Activated effector memory CD4-positive, alpha-beta T cell treated with anti-CD3 and anti-CD28 coated beads, Interleukin-2, amount 50 U/mL, for 16 hours (primary cell): ENCODE measurements around the gene TNFSF18.
"Not testable (repeated sequence)": the region's sequence is repeated elsewhere in the genome, so short reads cannot be mapped to it uniquely, and the experiment has no call there.

Experiments used
- DNase-seq: peaks from one replicate; pipeline ENCODE4 v3.0.0-alpha.2; 2020

The TNFSF18 gene, protein sequence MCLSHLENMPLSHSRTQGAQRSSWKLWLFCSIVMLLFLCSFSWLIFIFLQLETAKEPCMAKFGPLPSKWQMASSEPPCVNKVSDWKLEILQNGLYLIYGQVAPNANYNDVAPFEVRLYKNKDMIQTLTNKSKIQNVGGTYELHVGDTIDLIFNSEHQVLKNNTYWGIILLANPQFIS

DNA sequence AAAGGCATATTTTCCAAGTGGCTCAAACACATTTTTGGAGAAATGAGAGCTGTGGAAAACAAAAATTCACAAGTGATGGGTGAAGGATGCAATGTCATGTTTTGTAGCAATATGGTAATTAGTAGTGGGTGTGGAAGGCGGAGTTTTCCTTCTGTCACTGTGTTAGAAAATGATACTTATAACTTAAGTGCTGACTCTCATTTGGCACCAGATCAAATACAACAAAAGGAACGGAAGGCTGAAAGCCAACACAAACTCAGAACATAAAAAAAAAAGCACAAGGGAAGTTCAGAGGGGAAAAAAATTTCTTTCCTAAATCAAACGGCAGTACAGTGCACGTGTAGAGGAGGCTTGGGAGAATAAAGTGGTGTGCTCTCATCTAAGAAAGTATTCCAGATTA, at the start of gene TNFSF18:
TNFSF18 (minus strand) TSS at position 77 of the 400 bp plus-strand sequence; CDS start at position 32, 45 bp downstream.
- no peak for DNase-seq

- DNase-seq, result no peak
Measured at GRCh38 chr1:173099166-173099565, 48.4 kb upstream of the TNFSF18 start.

DNA sequence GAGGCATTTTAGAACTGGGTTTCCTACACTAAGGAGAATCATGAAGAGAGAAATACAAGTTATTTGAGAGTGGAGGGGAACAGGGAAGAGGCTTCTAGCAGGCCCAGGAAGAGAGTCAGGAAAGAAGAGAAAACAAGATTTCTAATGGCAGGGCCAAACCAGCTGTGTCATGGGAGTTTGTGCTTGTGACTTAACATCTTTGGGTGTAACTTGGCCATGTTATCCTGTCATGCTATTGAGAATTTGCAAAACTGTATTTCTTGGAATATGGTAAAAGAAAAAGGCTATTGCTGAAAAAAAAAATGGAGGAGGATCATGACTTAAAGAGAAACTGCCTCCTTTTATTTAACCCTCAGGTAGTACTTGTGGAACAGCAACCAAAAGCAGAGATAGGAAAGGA, 47.4 kb upstream of the TNFSF18 start:
- no peak for DNase-seq

GRCh38 chr1:173097001-173097400, 46.3 kb upstream of the TNFSF18 start:
- no peak for DNase-seq

GRCh38 chr1:173095632-173096031, 44.9 kb upstream of the TNFSF18 start:
- DNase-seq, result no peak

GRCh38 chr1:173094541-173094940, 43.8 kb upstream of the TNFSF18 start:
- no peak for DNase-seq

DNA sequence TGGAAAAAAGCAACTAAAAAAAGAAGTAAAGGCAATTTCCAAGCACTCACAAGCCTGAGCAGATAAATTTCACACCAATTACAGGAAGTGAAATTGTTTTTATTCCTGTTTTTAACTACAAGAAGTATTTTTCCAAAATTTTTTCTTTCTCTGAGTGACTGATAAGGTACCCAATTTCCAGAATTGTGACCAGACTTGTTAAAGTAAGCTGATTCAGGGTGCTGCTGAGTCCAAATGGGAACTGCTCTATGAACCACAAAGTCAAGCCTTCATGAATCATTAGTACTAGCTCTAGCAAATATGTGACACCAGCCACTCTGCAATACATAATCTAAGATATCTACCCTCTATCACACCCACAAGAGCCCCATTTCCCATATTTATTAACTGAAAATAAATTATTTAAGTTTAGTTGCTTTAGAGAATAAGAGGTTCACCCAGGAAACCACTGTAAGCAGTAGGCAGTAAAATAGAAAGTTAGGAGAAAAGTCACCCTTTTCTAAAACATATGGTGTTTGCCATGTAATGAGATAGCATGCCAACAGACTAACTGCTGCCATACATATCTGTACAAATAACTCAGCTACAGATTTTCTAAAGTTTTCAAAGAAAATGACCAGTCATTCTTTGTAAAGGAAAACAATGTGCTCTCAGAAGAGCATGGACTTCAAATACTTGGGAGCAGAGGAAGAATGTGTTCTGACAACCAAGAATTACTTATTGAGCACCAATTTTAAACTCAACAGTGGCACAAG, 43.1 kb upstream of the TNFSF18 start:
- DNase-seq, result no peak

DNA sequence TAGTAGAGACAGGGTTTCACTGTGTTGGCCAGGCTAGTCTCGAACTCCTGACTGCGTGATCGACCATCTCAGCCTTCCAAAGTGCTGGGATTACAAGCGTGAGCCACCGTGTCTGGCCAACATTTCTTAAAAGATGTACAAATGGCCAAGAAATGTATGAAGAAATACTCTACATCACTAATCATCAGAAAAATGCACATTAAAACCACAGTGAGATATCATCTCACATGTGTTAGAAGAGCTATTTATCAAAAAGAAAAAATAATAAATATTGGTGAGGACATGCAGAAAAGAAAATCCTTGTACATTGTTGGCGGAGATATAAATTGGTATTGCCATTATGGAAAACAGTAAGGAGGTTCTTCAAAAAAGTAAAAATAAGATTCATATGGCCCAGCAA, 33.6 kb upstream of the TNFSF18 start:
- DNase-seq, result no peak

DNA sequence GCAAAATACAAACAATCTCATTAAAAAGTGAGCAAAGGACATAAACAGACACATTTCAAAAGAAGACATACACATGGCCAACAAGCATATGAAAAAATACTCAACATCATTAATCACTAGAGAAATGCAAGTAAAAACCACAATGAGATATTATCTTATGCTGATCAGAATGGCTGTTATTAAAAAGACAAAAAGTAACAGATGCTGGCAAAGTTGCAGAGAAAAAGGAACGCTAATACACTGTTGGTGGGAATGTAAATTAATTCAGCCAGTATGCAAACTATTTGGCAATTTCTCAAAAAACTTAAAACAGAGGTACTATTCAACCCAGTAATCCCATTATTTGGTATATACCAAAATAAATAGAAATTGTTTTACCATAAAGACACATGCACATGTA, 32.2 kb upstream of the TNFSF18 start:
- no peak for DNase-seq

DNA sequence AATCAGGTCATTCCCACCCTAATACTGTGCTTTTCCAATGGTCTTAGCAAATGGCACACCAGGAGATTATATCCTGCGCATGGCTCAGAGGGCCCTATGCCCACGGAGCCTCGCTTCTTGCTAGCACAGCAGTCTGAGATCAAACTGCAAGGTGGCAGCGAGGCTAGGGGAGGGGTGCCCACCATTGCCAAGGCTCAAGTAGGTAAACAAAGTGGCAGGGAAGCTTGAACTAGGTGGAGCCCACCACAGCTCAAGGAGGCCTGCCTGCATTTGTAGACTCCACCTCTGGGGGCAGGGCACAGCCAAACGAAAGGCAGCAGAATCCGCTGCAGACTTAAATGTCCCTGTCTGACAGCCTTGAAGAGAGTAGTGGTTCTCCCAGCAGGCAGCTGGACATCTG, 23.5 kb upstream of the TNFSF18 start:
- not testable (repeated sequence) for DNase-seq

DNA sequence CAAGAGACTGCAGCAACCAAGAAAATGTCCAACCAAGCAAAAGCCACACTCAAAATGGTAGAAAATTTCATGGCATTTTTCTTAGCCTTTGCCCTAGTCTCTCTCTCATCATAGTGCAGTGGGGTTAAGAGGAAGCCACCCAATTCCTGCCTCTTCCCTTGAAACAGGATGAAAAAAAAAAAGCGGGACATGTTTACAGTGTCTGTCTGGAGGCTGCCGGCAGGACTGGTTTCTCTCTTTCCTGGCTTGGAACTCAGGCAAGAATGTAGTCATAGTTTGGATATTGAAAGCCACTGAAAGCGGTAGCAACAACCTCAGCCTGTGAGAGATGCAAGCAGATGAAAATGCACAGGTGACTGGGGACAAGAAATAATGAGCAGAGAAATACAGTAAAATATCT, 13.3 kb upstream of the TNFSF18 start:
- DNase-seq, result no peak

- DNase-seq, result no peak
Measured at GRCh38 chr1:173063171-173063570, 12.4 kb upstream of the TNFSF18 start.

GRCh38 chr1:173062150-173062938, 11.6 kb upstream of the TNFSF18 start:
- no peak for DNase-seq

- no peak for DNase-seq
Measured at GRCh38 chr1:173058556-173058955, 7.8 kb upstream of the TNFSF18 start.

GRCh38 chr1:173057984-173058383, 7.2 kb upstream of the TNFSF18 start:
- DNase-seq, result no peak

- no peak for DNase-seq
Measured at GRCh38 chr1:173056365-173056764, 5.6 kb upstream of the TNFSF18 start.

- no peak for DNase-seq
Measured at GRCh38 chr1:173052681-173053196, 2.0 kb upstream of the TNFSF18 start.

- DNase-seq, result no peak
Measured at GRCh38 chr1:173049322-173049633, 1.5 kb downstream of the TNFSF18 start.

DNA sequence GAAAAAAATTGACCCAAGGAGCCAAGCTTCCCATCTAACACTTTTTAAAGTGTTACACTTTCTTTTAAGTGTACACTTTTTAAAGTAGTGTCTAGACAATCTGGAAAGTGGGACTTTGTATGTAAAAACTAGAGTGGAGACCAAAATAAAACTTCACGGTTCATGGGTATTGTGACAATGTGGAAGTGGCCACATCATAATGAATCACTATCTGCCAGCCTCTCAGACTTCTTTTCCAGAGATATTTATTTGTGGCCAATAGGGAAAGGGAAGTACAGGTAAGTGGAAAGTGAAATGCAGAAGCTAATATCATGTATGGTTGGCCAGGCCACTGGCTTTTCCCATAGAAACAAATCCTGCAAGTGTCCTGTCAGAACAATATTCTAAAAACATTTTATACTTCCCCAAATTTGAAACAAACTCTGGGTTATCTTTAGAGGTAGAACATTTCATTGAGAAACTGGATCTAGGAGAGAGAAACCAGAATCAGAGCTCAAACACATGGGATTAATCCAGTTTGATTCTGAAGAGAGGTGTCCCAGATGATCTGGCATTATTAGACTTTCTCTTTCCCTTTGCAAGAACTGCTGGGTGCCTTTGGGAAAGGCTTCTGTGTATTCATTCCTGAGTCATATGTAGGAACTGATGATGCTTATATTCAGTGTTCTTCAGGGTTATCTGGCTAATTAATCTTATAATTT, 2.0 kb downstream of the TNFSF18 start:
- no peak for DNase-seq

GRCh38 chr1:173044656-173045055, 6.1 kb downstream of the TNFSF18 start:
- DNase-seq, result no peak

- DNase-seq, result no peak
Measured at GRCh38 chr1:173043253-173043652, 7.5 kb downstream of the TNFSF18 start.

DNA sequence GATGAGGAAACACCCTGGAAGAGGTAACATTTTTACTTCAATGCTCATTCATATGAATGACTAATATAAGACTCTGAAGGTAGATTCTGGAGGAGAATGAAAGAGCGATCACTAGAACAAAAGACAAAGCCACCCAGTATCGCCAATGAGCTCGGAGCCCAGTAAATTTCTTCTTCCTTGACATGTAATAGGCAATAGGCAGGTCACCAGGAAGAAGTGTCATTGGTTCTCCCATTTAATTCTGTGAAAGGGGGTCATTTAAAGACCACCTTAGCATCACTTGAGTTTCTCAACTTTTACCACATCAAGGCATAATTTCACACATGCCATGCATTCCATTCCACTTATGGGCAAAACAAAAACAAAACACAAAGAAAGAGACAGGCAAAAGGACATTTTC, 7.9 kb downstream of the TNFSF18 start:
- DNase-seq, result no peak

DNA sequence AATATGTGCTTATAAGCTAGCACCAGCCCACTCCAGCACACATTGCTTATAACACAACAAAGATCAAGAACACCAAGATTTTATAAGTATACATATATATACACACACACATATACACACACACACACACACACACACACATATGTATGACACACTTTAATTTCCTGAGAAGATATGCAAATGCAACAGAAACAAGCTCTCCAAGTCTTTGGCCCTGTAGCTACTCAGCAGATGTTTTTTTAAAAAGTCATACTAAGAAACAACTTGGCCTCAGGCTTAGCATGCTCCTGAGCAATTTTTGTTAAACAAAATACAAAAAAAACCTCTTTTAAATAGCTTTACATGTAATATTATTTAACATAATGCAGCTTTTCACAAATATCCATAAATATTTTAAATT, 11.1 kb downstream of the TNFSF18 start:
- no peak for DNase-seq
